ENCODE data around the gene THBS2.

- TF ChIP-seq, protein P1, sequence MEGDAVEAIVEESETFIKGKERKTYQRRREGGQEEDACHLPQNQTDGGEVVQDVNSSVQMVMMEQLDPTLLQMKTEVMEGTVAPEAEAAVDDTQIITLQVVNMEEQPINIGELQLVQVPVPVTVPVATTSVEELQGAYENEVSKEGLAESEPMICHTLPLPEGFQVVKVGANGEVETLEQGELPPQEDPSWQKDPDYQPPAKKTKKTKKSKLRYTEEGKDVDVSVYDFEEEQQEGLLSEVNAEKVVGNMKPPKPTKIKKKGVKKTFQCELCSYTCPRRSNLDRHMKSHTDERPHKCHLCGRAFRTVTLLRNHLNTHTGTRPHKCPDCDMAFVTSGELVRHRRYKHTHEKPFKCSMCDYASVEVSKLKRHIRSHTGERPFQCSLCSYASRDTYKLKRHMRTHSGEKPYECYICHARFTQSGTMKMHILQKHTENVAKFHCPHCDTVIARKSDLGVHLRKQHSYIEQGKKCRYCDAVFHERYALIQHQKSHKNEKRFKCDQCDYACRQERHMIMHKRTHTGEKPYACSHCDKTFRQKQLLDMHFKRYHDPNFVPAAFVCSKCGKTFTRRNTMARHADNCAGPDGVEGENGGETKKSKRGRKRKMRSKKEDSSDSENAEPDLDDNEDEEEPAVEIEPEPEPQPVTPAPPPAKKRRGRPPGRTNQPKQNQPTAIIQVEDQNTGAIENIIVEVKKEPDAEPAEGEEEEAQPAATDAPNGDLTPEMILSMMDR (IDR thresholded peaks at IDR 0.05 in 2 of 3, conservative IDR thresholded peaks at IDR 0.05 in 1 of 3; ENCODE audit: control insufficient read depth in 2 of 3, extremely low read depth in 1 of 3, insufficient read depth in 1 of 3, low read depth in 3 of 3, low read length in 3 of 3), result no peak
- no peak for TF ChIP-seq KDM1A (IDR thresholded peaks at IDR 0.05; ENCODE audit: borderline replicate concordance)
Measured at GRCh38 chr6:169166896-169167580, 86.6 kb downstream of the THBS2 start.

All from GM12878 (cell line).